DMS79 (cell line): ENCODE measurements around the gene TLK1.
A peak's percentile ranks its signal among the peaks of the same experiment; 100 is the strongest.

ENCODE experiments used
- DNase-seq: peaks from one replicate; lab custom pipeline; 2025; lab: John Stamatoyannopoulos, UW

TLK1 gene

GRCh38 chr2:170999654-171000053 is 161.0 kb downstream of the TLK1 start:
- DNase-seq: no peak

- DNase-seq: no peak
Observed at GRCh38 chr2:170997893-170998597, 162.6 kb downstream of the TLK1 start.

GRCh38 chr2:170996316-170996715 is 164.4 kb downstream of the TLK1 start:
- DNase-seq: no peak

DNA sequence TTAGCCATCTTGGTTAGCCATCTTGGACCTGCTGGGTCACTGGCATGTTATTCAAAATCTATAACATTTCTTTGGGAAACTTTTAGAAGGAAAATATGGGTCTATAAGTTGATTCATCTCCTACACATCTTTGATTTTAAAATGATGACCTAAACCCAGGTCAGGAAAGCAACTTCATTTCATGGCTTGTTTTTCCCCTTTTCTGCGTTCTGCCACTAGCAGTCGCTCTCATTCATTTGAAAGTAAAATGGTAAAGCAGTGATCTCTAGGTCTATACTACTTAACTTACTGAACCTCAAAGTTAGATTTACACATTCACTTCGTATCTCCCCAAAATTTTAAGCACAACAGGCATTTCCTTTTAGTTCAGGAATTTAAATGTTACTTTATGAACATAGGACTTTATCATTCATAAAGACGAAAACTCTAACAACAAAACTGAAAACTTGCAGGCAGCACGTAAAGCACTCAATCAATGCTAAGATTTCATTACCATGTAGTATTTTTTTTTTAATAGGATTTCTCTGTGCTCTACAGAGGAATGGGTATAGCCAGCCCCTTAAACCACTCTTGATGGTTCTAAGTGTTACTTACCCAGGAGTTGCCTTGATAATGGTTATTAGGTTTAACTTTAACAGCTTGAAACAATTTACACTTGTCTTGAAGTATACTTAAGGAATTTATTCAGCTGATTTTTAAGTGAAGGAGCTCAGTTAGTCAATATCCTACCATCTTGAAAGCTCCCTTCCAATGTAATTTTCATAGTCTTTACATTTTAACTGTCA is 169.1 kb downstream of the TLK1 start:
- peak; percentile 63 for DNase-seq

DNA sequence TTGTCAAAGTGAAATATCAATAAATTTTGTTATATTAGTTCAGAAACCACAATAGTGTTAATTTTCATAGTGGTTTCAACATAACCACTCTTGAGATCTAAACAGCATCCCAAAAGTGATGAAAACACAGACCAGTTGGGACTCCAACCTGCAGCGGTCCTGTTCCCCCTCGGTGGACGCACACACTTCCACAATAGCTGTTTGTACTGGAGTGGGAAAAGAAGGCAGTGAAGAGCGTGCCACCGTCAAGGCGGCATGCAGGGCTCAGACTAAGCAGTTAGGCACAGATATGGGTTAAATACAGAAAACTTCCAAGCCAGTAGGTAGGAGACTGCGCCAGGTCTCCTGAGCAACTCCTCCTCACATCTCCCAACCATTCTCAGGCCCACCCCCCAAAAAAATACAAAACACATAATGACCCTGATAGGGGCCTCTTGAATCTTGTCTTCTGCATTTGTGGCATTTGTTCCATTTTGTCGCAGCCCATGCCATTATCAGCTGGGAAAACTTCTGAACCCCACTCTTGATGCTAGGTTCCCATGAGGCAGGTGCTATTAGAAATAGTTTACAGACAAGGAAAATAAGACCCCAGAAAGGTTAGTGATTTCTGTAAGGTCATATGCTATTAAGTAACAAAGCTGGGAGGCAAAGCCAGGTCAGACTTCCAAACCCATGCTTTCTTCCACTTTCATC is 174.0 kb downstream of the TLK1 start:
- DNase-seq: no peak

GRCh38 chr2:170985407-170985806 is 175.3 kb downstream of the TLK1 start:
- DNase-seq: no peak

GRCh38 chr2:170984079-170984478 is 176.6 kb downstream of the TLK1 start:
- no peak for DNase-seq

- no peak for DNase-seq
Observed at GRCh38 chr2:170975943-170976270, 184.8 kb downstream of the TLK1 start.

DNA sequence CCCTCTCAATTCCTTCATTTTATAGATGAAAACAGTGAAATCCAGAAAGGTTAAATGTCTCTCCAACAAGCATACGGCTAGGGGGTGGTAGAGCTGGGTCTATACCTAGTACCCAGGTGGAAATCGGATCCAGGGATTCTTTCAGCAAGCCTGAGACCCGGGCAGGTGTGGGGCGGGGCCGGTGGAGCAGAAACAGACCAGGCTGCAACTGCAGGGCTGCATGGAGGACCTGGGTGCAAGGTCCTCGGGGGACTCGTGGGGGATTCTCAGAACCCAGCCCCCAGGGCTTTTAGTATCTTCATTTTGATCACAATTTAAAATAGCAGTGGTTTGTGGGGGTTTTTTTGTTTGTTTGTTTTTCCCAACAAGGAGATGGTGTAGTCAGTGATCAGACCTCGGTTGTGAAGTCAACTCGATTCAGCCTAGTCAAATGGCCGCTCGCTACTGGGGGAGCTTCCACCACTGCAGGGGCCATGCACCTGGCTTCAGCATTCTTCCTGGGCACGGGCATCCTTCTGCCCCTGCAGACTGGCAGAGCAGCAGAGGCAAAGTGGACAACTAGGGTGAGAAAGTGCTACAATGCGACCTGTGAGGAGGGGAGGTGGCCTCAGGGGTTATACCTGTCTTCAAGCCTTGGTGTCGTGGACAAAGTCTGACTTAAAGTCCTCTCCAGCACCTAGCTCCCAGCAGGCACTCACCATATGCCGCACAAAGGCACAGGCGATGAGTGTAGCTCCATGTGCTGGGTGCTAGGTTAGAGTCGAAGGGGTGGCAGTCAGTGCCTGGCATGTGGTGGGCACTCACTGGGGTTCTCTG is 185.4 kb downstream of the TLK1 start:
- DNase-seq: no peak

- DNase-seq: no peak
Observed at GRCh38 chr2:170974304-170974993, 186.2 kb downstream of the TLK1 start.

DNA sequence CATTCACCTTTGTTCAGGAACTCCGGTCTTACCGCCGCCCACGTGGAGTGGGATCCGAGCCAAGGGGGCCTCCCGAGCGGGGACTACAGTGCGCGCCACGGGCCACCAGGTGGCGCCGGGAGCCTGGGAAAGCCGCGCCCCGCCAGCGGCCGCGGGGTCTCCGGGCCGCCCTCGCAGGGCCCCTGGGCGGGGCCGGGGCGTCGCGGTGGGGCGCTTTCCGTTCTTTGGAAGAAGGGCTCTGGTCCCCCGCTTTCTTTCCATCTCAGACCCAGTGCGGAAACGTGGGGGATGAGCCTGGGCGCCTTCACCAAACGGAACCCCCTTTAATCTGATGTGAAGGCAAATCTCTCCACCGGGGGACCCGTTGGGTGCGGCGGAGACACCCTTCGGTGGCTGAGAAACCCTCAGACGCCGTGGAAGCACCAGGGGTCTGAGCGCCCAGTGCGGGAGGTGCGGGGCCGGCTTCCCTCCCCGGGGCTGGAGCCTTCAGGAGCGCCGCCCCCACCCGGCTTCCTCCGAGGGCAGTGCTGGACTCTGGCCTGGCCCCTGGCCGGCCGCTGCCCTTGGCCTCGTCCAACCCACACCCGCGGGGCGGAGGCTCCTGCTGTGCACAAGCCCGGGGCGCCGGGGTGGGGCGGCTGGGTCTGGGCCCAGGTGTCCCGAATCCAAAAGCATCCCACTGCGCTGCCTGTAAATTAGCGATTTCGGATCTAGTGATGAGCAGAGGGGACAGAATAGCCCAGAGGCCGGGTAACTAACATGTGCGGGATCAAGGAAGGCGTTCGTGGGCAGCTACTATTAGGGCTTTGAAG is 187.0 kb downstream of the TLK1 start:
- DNase-seq: peak; percentile 74

DNA sequence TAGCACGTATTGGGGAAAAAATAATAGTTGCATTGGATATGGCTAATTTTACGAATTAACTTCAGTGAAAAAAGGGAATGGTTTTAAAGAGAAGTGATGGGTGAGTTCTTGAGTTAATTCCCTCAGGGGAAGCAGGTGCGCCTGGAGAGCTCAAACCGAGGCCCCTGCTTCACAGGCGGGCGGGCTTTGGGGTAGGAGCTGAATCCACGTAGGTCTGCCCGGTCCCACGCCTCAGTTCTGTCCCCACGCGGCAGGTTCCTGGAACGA is 187.5 kb downstream of the TLK1 start:
- DNase-seq: no peak

DNA sequence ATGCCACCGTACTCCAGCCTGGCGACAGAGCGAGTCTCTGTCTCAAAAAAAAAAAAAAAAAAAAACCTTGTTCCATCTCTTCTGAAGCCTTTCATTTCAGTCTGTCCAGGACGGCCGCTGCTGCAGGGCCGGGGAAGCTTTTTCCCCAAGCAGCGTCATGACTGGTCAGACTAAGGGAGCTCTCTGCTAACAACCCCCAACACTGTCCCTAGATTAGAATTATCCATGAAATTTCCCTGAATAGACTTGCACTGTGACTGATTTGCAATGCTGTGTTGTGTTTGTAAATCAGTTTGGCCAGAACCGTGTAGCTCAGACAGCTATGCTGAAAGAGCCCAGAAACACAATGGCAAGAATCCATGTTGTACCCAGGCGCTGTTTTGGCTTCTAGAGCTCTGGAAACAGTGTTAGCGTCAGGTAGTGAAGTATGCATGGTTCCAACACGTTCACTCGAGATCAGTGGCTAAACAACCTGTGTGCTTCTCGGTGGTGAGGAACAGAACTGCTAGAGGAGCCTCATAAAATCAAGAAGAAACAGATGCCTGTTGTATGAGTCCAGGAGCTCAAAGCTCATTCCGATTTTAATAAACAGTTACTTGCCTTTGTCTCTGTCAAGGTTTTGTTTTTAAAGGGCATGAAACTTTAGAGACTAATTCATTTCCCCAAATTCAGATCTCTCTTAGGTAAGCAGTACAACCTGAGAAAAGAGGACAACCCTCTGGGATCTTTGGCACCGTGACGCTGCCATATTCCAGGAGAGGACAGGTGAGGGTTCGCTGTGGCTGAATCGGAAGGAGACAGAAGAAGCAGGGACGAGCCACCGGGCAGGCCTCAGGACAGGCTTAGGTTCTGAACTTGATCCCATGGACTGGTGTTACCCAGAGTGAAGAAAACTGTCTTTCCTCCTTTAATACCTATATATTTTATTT is 188.1 kb downstream of the TLK1 start:
- DNase-seq: no peak

GRCh38 chr2:170971071-170971470 is 189.6 kb downstream of the TLK1 start:
- no peak for DNase-seq

GRCh38 chr2:170969872-170970496 is 190.7 kb downstream of the TLK1 start:
- no peak for DNase-seq

DNA sequence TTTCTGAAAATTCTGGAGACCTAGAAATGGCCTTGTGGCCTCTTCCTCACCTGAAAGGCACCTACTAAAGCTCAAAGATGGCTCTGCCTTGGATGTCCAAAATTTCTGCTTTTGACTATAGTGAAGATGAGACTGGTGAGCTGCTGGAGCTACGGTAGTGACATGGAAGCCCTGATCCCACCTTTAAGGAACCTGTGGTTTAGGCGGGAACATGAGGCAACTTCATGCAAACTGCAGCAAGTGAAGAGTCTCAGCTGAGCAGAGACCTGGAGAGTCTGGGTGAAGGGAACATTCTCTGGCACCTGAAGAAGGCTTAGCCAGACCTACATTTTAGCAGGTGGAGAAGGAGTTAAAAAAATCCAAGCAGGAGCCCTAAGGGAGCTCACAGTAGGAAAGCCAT is 191.7 kb downstream of the TLK1 start:
- no peak for DNase-seq

- no peak for DNase-seq
Observed at GRCh38 chr2:170968205-170969003, 192.3 kb downstream of the TLK1 start.

DNA sequence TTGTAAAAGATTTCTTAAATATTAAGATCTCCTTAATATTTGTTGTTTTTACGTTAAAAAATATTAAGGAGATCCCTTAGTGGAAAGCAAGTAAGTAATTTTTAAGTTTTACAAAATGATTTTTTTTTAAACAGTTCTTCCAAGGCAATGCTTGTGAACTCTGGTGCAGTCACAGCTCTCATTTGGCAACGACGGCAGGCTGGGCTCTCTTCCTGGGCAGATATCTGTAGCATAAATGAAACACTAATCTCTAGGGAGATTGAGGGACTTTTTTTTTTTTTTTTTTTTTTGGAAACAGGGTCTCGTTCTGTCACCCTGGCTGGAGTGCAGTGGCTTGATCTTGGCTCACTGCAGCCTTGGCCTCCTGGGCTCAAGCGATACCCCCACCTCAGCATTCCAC is 193.1 kb downstream of the TLK1 start:
- DNase-seq: no peak
